Testis (tissue), 2 donors: ENCODE data around the gene KCNIP1.
"Not testable (repeated sequence)": the region's sequence is repeated elsewhere in the genome, so short reads cannot be mapped to it uniquely, and the experiment has no call there.

Experiments used
- CTCF ChIP-seq, 3 experiments: fragments of 450-650 bp in 2 of 3; fragments of 200-600 bp in 1 of 3; sonication (generic) in 1 of 3; IDR thresholded peaks; one replicate each; pipeline ENCODE4 v1.5.1; 2016 to 2019; ENCODE audit warnings: antibody characterized with exemption in 3 of 3, mild to moderate bottlenecking in 2 of 3, moderate library complexity in 1 of 3
- POLR2A ChIP-seq: fragments of 450-650 bp; IDR thresholded peaks from one replicate; pipeline ENCODE4 v1.6.1; 2017; ENCODE audit warnings: antibody characterized with exemption, mild to moderate bottlenecking, moderate library complexity

GRCh38 chr5:170765868-170766267, 262.0 kb downstream of the KCNIP1 start:
- not testable (repeated sequence) for TF ChIP-seq CTCF (IDR thresholded peaks at IDR 0.05); POLR2A
